ENCODE measurements around the gene GRAP.

Gene GRAP

DNA sequence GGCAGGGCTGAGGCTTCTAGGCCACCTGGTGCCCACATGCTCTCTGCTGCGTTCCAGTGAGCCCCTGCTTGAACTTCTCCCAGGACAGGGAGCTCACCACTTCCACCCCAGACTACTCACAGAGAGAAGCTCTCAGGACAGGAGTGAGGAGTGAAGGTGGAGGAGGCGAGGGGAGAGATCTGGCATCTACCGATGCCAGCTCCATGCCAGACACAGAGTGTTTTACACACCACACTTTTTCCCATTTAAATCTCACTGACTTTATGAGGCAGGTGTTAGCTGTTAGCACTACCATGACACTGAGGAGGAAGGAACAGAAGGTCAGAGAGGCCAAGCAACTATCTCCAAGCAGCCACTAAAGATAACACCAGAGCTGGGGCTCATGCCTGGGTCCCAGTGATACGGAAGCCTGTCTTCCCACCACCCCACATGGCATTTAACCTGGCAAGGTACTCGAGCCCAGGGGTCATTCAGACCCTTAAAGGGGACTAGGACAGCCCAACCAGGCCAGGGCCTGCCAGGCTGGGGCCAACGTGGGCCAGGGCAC lies 49.0 kb downstream of the GRAP start:
- no peak for TF ChIP-seq CTCF (IDR thresholded peaks at IDR 0.05; ENCODE audit: control insufficient read depth, extremely low read depth, insufficient read depth)
- no peak for DNase-seq (ENCODE audit: low read depth)
- H3K4me3 ChIP-seq (ENCODE audit: low read depth, low read length): no peak overlapping the region

DNA sequence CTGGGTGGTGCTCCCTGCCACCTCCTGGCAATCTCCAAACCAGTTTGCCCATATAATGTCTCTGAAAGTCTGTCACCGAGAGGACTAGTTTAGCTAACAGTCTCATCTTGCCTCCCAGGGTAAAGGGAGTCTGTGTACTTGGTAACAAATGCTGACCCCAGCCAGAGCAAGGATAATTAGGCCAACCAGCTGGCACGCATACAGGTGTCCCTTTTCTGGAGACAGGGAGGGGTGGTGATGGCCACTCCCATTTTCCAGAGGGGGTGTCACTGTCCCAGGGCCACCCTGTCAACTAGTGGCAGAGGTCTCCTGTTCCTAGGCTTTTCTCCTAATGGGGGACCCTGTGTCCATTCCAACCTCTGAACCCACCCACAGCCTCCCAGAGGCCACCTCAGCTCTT lies 50.3 kb downstream of the GRAP start:
- no peak overlapping the region for H3K4me3 ChIP-seq (ENCODE audit: low read depth, low read length)
- no peak for TF ChIP-seq CTCF (IDR thresholded peaks at IDR 0.05; ENCODE audit: control insufficient read depth, extremely low read depth, insufficient read depth)
- no peak for DNase-seq (ENCODE audit: low read depth)

DNA sequence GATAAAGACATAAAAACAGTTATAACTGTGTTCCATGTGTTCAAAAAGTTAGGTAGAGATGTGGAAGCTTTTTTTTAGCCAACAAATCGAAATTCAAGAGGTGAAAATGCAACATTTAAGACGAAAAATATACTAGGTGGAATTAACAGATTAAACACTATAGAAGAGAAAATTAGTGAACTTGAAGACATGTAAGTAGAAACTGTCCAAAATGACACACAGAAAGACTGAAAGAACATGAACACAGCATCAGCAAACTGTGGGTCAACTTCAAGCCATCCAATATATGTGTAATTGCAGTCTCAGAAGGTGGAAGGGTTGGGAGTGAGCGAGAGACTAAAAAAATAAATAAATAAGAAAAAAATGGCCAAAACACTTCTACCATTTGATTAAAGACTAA lies 51.5 kb downstream of the GRAP start:
- no peak for DNase-seq (ENCODE audit: low read depth)
- no peak overlapping the region for H3K4me3 ChIP-seq (ENCODE audit: low read depth, low read length)
- TF ChIP-seq CTCF (IDR thresholded peaks at IDR 0.05; ENCODE audit: control insufficient read depth, extremely low read depth, insufficient read depth): no peak

- DNase-seq (ENCODE audit: low read depth): no peak
- no peak for TF ChIP-seq CTCF (IDR thresholded peaks at IDR 0.05; ENCODE audit: control insufficient read depth, extremely low read depth, insufficient read depth)
- H3K4me3 ChIP-seq (ENCODE audit: low read depth, low read length): no peak overlapping the region
Measured at GRCh38 chr17:18994631-18995030, 52.1 kb downstream of the GRAP start.

DNA sequence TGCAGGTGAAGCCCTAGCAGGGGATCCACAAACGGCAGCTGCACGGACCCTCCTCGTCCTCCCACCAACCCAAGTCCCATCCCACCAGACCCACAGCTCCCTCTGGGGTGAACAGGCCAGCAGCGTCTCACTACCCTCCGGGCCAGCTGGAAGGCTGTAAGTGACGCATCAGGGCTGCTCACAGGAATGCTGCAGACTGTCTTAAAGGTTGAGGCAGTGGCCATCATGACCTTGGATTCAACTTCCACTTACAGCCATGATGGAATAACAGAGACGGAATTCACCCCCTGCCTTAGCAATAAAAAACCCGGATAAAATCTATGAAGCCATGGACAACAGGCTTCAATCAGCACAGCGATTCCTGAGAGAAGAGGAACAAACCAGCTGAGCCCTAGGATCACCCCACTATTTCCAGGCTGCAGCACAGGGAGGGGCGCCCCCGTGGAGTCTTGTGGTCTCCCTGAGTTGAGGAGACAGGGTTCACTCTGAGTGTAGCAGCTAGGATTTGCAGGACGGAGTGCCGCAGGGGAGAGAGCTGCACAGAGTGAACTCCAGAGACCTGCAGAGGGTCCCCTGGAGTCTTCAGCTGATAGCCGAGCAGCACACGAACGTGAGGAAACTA lies 52.7 kb downstream of the GRAP start:
- no peak for DNase-seq (ENCODE audit: low read depth)
- no peak for TF ChIP-seq CTCF (IDR thresholded peaks at IDR 0.05; ENCODE audit: control insufficient read depth, extremely low read depth, insufficient read depth)
- no peak overlapping the region for H3K4me3 ChIP-seq (ENCODE audit: low read depth, low read length)

GRCh38 chr17:18992454-18993130 lies 54.2 kb downstream of the GRAP start:
- H3K4me3 ChIP-seq (ENCODE audit: low read depth, low read length): no peak overlapping the region
- no peak for DNase-seq (ENCODE audit: low read depth)
- TF ChIP-seq CTCF (IDR thresholded peaks at IDR 0.05; ENCODE audit: control insufficient read depth, extremely low read depth, insufficient read depth): no peak
